WTC11 (cell line): ENCODE results near the gene TBRG4. TPM values are rescaled to one million over a fixed set of nuclear protein-coding genes. Genes with fewer than 3 reads are reported as not detected.

ENCODE experiments used
- ATAC-seq: fragments of 200-7000 bp; cut with Tn5 transposase; 2 replicates; pipeline ENCODE4 v1.10.0; 2021; ENCODE audit warnings: mild to moderate bottlenecking, moderate library complexity
- CTCF ChIA-PET: fragments of 300-600 bp; sonication (Branson Sonifier 250); formaldehyde crosslinking; loops from one replicate; lab custom pipeline; 2021; ENCODE audit warnings: antibody characterized with exemption; lab: Charles Lee
- POLR2A ChIA-PET: fragments of 350-600 bp; sonication (Branson Sonifier 250); formaldehyde crosslinking; loops from one replicate; lab custom pipeline; 2021; ENCODE audit warnings: antibody characterized with exemption; lab: Charles Lee
- DNase-seq: peaks from one replicate; pipeline ENCODE4 v3.0.0; 2021; ENCODE audit warnings: low spot score
- H3K27ac Mint-ChIP-seq: 2 replicates; pipeline ENCODE4 v1.8.0; 2021; ENCODE audit warnings: mixed read lengths
- H3K27me3 Mint-ChIP-seq: 2 replicates; pipeline ENCODE4 v1.8.0; 2021; ENCODE audit warnings: low read depth, mild to moderate bottlenecking, moderate library complexity, mixed read lengths
- H3K36me3 Mint-ChIP-seq: 2 replicates; pipeline ENCODE4 v1.8.0; 2021; ENCODE audit warnings: mixed read lengths
- H3K4me1 Mint-ChIP-seq: 2 replicates; pipeline ENCODE4 v1.8.0; 2022; ENCODE audit warnings: mixed read lengths
- H3K4me3 Mint-ChIP-seq: 2 replicates; pipeline ENCODE4 v1.8.0; 2021; ENCODE audit warnings: mild to moderate bottlenecking, moderate library complexity, mixed read lengths
- H3K9me3 Mint-ChIP-seq: 2 replicates; pipeline ENCODE4 v1.8.0; 2021; ENCODE audit warnings: mixed read lengths
- AR ChIP-seq: fragments of 250-450 bp; sonication (Bioruptor Pico); IDR thresholded peaks from 2 replicates; pipeline ENCODE4 v1.9.0; 2021; ENCODE audit warnings: mild to moderate bottlenecking
- ATF3 ChIP-seq: sonication (generic); formaldehyde crosslinking; conservative IDR thresholded peaks from 2 replicates; pipeline ENCODE4 v1.8.1; 2022; ENCODE audit warnings: mild to moderate bottlenecking, missing genetic modification reagents
- FOXP4 ChIP-seq: sonication (generic); formaldehyde crosslinking; IDR thresholded peaks from 2 replicates; pipeline ENCODE4 v1.8.0; 2022; ENCODE audit warnings: mild to moderate bottlenecking, missing genetic modification reagents
- OVOL2 ChIP-seq: fragments of 250-450 bp; sonication (Bioruptor Pico); IDR thresholded peaks from 2 replicates; pipeline ENCODE4 v1.9.0; 2021; ENCODE audit warnings: mild to moderate bottlenecking, borderline replicate concordance
- total RNA-seq: library from RNA; stranded (reverse); gene quantifications from 3 replicates; pipeline ENCODE4 v1.2.3, GENCODE V29; 2021

TBRG4 gene
- total RNA-seq, 1 experiment from 2014 or later = 167 TPM

- H3K9me3 Mint-ChIP-seq = no peaks in the 10 kb centered on the region
- TF ChIP-seq ATF3 (no peak), AR (CRISPR knock-in tag) (no peak), OVOL2 (CRISPR knock-in tag) (no peak), FOXP4 (CRISPR knock-in tag) (no peak)
- TF ChIP-seq, all 79 proteins: peak for 0
- Mint-ChIP-seq H3K36me3 (peaks cover 3% of the 10 kb centered on the region), H3K27ac (no peak overlapping the region), H3K4me3 (no peak overlapping the region), H3K27me3 (no peaks in the 10 kb centered on the region), H3K4me1 (no peaks in the 10 kb centered on the region)
- CTCF ChIA-PET = no interaction called here
- no peak for DNase-seq
- POLR2A ChIA-PET = no interaction called here
- no peak for ATAC-seq
These were observed 61.3 kb downstream of the TBRG4 start for GRCh38 chr7:45050198-45050597.

Other genes with a start within 250 kb of the TBRG4 start
- gene PURB, start 226.2 kb downstream of the TBRG4 start, total RNA-seq = 22.0 to 22.5 TPM (median 22.1 TPM) in 3 replicates
- 0.41 to 0.48 TPM (median 0.46 TPM) in 3 replicates for gene MYO1G, start 132.7 kb downstream of the TBRG4 start, total RNA-seq
- 30.7 to 32.7 TPM (median 32.0 TPM) in 3 replicates for gene CCM2, start 111.5 kb downstream of the TBRG4 start, total RNA-seq
- 5.5 to 6.0 TPM (median 5.7 TPM) in 3 replicates for gene NACAD, start 22.7 kb downstream of the TBRG4 start, total RNA-seq
- 0.85 to 1.2 TPM (median 1.1 TPM) in 3 replicates for gene RAMP3, start 46.1 kb upstream of the TBRG4 start, total RNA-seq